ENCODE measurements around the gene C2. TPM values are rescaled to one million over a fixed set of nuclear protein-coding genes. Genes with fewer than 3 reads are reported as not detected.
A peak's percentile ranks its signal among the peaks of the same experiment; 100 is the strongest.
"Not testable (repeated sequence)": the region's sequence is repeated elsewhere in the genome, so short reads cannot be mapped to it uniquely, and the experiment has no call there.

C2 gene
- total RNA-seq, 3 donors from 2014 or later: 5.5 to 33.7 (median 17.9) TPM

DNA sequence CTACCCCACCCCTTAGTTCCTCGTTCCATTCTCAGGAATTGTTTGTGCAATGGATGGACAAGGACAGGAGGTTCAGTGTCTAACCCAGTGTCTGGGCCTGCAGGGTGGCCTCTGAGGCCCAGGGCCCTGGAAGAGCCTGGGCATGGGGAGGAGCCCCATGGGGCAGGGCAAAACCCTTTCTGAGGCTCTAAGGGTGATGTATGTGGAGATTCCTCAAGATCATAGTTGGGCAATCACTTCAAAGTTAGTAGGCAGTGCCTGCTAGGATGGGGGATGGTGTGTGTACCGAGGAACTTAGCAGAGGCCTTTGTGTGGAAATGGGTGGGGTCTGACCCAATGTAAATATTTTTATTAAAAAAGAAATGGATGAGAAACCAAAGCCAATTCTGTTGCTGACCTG, 6.7 kb upstream of the C2 start:
- intact Hi-C loops (cut with DNase I, micrococcal nuclease): no loop called here
- TF ChIP-seq, protein P1, sequence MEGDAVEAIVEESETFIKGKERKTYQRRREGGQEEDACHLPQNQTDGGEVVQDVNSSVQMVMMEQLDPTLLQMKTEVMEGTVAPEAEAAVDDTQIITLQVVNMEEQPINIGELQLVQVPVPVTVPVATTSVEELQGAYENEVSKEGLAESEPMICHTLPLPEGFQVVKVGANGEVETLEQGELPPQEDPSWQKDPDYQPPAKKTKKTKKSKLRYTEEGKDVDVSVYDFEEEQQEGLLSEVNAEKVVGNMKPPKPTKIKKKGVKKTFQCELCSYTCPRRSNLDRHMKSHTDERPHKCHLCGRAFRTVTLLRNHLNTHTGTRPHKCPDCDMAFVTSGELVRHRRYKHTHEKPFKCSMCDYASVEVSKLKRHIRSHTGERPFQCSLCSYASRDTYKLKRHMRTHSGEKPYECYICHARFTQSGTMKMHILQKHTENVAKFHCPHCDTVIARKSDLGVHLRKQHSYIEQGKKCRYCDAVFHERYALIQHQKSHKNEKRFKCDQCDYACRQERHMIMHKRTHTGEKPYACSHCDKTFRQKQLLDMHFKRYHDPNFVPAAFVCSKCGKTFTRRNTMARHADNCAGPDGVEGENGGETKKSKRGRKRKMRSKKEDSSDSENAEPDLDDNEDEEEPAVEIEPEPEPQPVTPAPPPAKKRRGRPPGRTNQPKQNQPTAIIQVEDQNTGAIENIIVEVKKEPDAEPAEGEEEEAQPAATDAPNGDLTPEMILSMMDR (IDR thresholded peaks at IDR 0.05): no peak
- Histone ChIP-seq H3K4me1 (ENCODE audit: low read depth) (no peaks in the 10 kb centered on the region), H3K4me3 (no peak overlapping the region), H3K9me3 (no peaks in the 10 kb centered on the region), H3K36me3 (ENCODE audit: low read depth) (no peaks in the 10 kb centered on the region)
- ATAC-seq (no peak), DNase-seq (no peak)

DNA sequence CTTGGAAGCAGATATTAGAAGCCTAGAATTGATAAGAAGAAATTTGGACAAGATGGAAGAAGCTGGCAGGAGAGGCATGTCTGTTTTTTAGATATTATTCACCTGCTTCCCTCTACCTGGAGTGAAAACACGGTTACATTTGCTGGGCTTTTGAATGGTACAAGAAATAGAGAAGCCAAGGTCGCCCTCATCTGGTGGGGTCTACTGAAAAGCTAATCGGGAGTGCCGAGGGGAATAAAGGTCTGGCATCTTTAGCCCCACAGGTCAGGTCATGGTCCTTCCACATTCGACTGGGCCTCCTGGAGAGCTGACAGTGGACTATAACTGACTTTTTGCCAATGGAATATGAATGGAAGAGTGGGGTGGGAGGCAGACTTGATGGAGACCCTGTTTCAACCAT, 4.6 kb upstream of the C2 start:
- H3K4me1 ChIP-seq (ENCODE audit: low read depth): no peaks in the 10 kb centered on the region
- TF ChIP-seq, protein P1 (IDR thresholded peaks at IDR 0.05): no peak
- H3K36me3 ChIP-seq (ENCODE audit: low read depth): no peaks in the 10 kb centered on the region
- H3K4me3 ChIP-seq: no peak overlapping the region
- H3K9me3 ChIP-seq: no peaks in the 10 kb centered on the region
- ATAC-seq: no peak
- DNase-seq: no peak
- intact Hi-C loops (cut with DNase I, micrococcal nuclease): no loop called here

DNA sequence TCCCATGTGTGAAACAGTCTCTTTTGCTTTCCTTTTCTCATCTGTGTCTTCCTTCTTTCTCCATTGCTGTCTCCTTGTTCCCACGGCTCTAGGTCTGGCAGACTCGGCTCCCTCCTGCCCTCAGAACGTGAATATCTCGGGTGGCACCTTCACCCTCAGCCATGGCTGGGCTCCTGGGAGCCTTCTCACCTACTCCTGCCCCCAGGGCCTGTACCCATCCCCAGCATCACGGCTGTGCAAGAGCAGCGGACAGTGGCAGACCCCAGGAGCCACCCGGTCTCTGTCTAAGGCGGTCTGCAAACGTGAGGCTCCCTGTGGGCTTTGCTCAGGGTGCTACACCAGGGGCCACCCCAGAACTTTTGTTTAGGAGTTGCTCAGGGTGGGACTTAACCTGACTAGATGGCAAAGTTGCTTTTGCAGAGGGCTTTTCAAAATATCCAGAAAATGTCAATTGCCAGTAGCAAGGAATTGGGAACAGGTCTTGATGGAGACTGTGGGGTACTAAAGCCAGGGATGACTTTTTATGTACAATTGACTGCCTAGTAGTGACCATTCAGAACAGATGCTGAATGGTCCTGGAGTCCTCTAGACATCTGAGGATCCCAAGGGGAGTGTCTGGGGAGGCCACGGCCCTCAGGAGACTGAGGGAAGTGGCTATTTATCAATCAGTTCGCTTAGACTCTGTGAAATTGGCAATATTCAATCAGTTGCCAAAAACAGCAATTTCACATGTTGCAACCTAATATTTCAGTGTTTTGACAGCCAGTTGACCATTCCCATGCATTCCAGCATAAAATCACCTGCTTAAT, 550 bp downstream of the C2 start:
- ATAC-seq (peak; percentile 31), DNase-seq (no peak)
- TF ChIP-seq, protein P1 (IDR thresholded peaks at IDR 0.05): no peak
- intact Hi-C loops (cut with DNase I, micrococcal nuclease): no loop called here
- H3K9me3 ChIP-seq: no peaks in the 10 kb centered on the region
- H3K36me3 ChIP-seq (ENCODE audit: low read depth): no peaks in the 10 kb centered on the region
- H3K4me3 ChIP-seq: no peak overlapping the region
- H3K4me1 ChIP-seq (ENCODE audit: low read depth): no peaks in the 10 kb centered on the region

DNA sequence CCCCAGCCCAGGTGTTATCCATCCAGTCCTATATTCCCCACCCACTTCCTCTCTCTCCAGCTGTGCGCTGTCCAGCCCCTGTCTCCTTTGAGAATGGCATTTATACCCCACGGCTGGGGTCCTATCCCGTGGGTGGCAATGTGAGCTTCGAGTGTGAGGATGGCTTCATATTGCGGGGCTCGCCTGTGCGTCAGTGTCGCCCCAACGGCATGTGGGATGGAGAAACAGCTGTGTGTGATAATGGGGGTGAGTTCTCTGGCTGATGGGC, 1.1 kb downstream of the C2 start:
- no peaks in the 10 kb centered on the region for H3K36me3 ChIP-seq (ENCODE audit: low read depth)
- no peaks in the 10 kb centered on the region for H3K4me1 ChIP-seq (ENCODE audit: low read depth)
- no peak for DNase-seq
- no peak overlapping the region for H3K4me3 ChIP-seq
- ATAC-seq: no peak
- TF ChIP-seq, protein P1 (IDR thresholded peaks at IDR 0.05): no peak
- intact Hi-C loops (cut with DNase I, micrococcal nuclease): no loop called here
- H3K9me3 ChIP-seq: no peaks in the 10 kb centered on the region

DNA sequence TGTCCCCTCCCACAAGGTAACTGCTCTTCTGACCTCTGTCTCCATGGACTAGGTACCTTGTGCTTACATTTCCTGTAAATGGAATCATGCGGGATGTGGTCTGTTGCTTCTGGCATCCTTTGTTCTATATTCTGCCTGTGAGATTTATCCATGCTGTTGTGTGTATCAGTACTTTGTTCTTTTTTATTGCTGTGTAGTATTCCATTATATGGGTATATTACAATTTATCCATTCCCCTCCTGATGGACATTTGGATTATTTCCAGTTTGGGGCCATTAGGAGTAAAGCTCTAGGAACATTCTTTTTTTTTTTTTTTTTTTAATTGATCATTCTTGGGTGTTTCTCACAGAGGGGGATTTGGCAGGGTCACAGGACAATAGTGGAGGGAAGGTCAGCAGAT, 3.4 kb downstream of the C2 start:
- no peaks in the 10 kb centered on the region for H3K4me1 ChIP-seq (ENCODE audit: low read depth)
- intact Hi-C loops (cut with DNase I, micrococcal nuclease): no loop called here
- no peak for ATAC-seq

DNA sequence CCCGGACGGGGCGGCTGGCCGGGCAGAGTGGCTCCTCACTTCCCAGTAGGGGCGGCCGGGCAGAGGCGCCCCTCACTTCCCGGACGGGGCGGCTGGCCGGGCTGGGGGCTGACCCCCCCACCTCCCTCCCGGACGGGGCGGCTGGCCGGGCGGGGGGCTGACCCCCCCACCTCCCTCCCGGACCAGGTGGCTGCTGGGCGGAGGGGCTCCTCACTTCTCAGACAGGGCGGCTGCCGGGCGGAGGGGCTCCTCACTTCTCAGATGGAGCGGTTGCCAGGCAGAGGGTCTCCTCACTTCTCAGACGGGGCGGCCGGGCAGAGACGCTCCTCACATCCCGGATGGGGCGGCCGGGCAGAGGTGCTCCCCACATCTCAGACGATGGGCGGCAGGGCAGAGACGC, 4.6 kb downstream of the C2 start:
- H3K4me3 ChIP-seq; H3K9me3 ChIP-seq; intact Hi-C loops (cut with DNase I, micrococcal nuclease); DNase-seq; H3K36me3 ChIP-seq (ENCODE audit: low read depth); H3K4me1 ChIP-seq (ENCODE audit: low read depth); ATAC-seq: not testable (repeated sequence)

More for the DNA sequence above, 3.4 kb downstream of the C2 start:
- Histone ChIP-seq H3K4me3 (no peak overlapping the region), H3K36me3 (ENCODE audit: low read depth) (no peaks in the 10 kb centered on the region), H3K9me3 (no peaks in the 10 kb centered on the region)
- TF ChIP-seq, protein P1 (IDR thresholded peaks at IDR 0.05): no peak
- no peak for DNase-seq
